Left renal pelvis (tissue), 4 donors: Measurements from ENCODE around the gene AJAP1. TPM values are rescaled to one million over a fixed set of nuclear protein-coding genes. Genes with fewer than 3 reads are reported as not detected.
"Not testable (repeated sequence)": the region's sequence is repeated elsewhere in the genome, so short reads cannot be mapped to it uniquely, and the experiment has no call there.

Experiments
- DNase-seq, 4 donors: peaks; one replicate each; pipeline ENCODE4 v3.0.0-alpha.2; 2013; ENCODE audit warnings: low read depth in 4 of 4, low spot score in 3 of 4
- polyA plus RNA-seq, 4 donors: library from polyadenylated mRNA; unstranded; fragments of 120-200 nt; gene quantifications; one replicate each; pipeline ENCODE4 v1.2.1, GENCODE V29; 2013; ENCODE audit not compliant: insufficient read length in 4 of 4

The AJAP1 gene
- polyA plus RNA-seq, 4 donors: 1.2 to 1.9 (median 1.4) TPM

GRCh38 chr1:4656533-4657140 lies 2.2 kb downstream of the AJAP1 start:
- DNase-seq: no peak

- DNase-seq: no peak
These were observed 2.9 kb downstream of the AJAP1 start for GRCh38 chr1:4657244-4657789.

- DNase-seq: no peak
These were observed 3.6 kb downstream of the AJAP1 start for GRCh38 chr1:4657960-4658541.

- DNase-seq: no peak
These were observed 4.5 kb downstream of the AJAP1 start for GRCh38 chr1:4658643-4659628.

GRCh38 chr1:4660917-4661594 lies 6.6 kb downstream of the AJAP1 start:
- no peak for DNase-seq

GRCh38 chr1:4661595-4661917 lies 7.1 kb downstream of the AJAP1 start:
- no peak for DNase-seq

GRCh38 chr1:4662168-4662567 lies 7.8 kb downstream of the AJAP1 start:
- DNase-seq: no peak

GRCh38 chr1:4662723-4663122 lies 8.3 kb downstream of the AJAP1 start:
- no peak for DNase-seq

- no peak for DNase-seq
These were observed 9.7 kb downstream of the AJAP1 start for GRCh38 chr1:4664095-4664494.

- no peak for DNase-seq
These were observed 10.2 kb downstream of the AJAP1 start for GRCh38 chr1:4664606-4665005.

GRCh38 chr1:4665456-4665855 lies 11.0 kb downstream of the AJAP1 start:
- DNase-seq: no peak

- DNase-seq: not testable (repeated sequence)
These were observed 12.3 kb downstream of the AJAP1 start for GRCh38 chr1:4666683-4667082.

- no peak for DNase-seq
These were observed 14.6 kb downstream of the AJAP1 start for GRCh38 chr1:4668743-4669700.

- DNase-seq: no peak
These were observed 15.9 kb downstream of the AJAP1 start for GRCh38 chr1:4670265-4670664.

- DNase-seq: no peak
These were observed 17.4 kb downstream of the AJAP1 start for GRCh38 chr1:4671828-4672227.

- no peak for DNase-seq
These were observed 19.1 kb downstream of the AJAP1 start for GRCh38 chr1:4673494-4673893.

- DNase-seq: no peak
These were observed 19.7 kb downstream of the AJAP1 start for GRCh38 chr1:4674117-4674516.

- DNase-seq: no peak
These were observed 20.3 kb downstream of the AJAP1 start for GRCh38 chr1:4674676-4675075.

GRCh38 chr1:4675454-4676186 lies 21.2 kb downstream of the AJAP1 start:
- DNase-seq: no peak
